ENCODE results near the gene PLEKHG4. TPM values are rescaled to one million over a fixed set of nuclear protein-coding genes. Genes with fewer than 3 reads are reported as not detected.
A peak's percentile ranks its signal among the peaks of the same experiment; 100 is the strongest.

PLEKHG4 gene
- total and polyA plus RNA-seq, 9 of the 15 experiments (the other 6 are each of a cell fraction or from before 2014, with no cell fraction given): 3.7 to 36.8 (median 17.9) TPM

DNA sequence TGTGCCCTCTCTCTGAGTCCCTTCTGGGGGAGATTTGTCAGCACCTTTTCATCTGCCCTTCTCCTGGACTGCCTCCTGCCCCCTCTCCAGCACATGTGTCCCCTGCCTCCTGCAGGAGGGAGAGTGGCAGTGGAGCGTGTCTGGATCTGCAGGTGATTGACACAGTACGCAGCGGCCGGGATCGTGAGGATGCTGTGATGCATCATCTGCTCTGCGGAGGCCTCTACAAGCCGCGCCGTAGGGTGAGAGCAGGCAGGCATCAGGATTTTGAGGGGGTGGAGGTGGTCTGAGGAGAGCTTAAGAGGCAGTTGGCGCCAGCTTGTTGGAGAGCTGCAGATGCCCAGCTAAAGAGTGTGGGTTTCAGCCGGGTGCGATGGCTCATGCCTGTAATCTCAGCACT lies 19.6 kb upstream of the PLEKHG4 start:
- Histone ChIP-seq H4K20me1 (replicated peaks; ENCODE audit: control insufficient read depth, insufficient read depth, low read length) (no peaks in the 10 kb centered on the region), H2AFZ (ENCODE audit: low read depth, low read length) (no peak overlapping the region), H3K36me3 (ENCODE audit: control insufficient read depth, insufficient read depth, low read length) (no peaks in the 10 kb centered on the region), H3K9me3 (replicated peaks; ENCODE audit: control insufficient read depth, insufficient read depth, low read depth, low read length) (no peaks in the 10 kb centered on the region), H3K4me1 (replicated peaks in 1 of 2; ENCODE audit: control insufficient read depth in 2 of 2, insufficient read depth in 2 of 2, low read length in 2 of 2) (peaks cover 9 to 23% of the 10 kb centered on the region in 2 experiments; a peak in 4 of 5 replicates), H3K4me2 (ENCODE audit: insufficient read depth, low read length) (no peak overlapping the region), H3K9ac (ENCODE audit: insufficient read depth in 1 of 2, low read depth in 2 of 2, low read length in 2 of 2) (no peak overlapping the region), H3K27ac (ENCODE audit: extremely low read depth, low read depth, low read length) (no peak overlapping the region), H3K9me1 (ENCODE audit: control insufficient read depth, insufficient read depth, low read length) (no peaks in the 10 kb centered on the region), H3K27me3 (ENCODE audit: control insufficient read depth in 2 of 2, insufficient read depth in 2 of 2, low read length in 2 of 2) (no peaks in the 10 kb centered on the region), H3K4me3 (no peak overlapping the region), H3K79me2 (ENCODE audit: control insufficient read depth, insufficient read depth, low read length) (no peaks in the 10 kb centered on the region)
- ChIA-PET CTCF (ENCODE audit: low intra/inter-chr PET ratio) (interaction anchor here (0.7 to 2.1 kb wide), 4 partner anchors 19 to 139 kb away, joined by 4 to 18 read pairs (median 9); partner anchors contain the start of gene PLEKHG4), POLR2A (interaction anchor here (1.2 to 1.6 kb wide), 2 partner anchors 126 to 301 kb away, joined by 3 read pairs; no protein-coding TSS in a partner anchor)
- ATAC-seq (no peak), DNase-seq (ENCODE audit: extremely low read depth in 1 of 4, low spot score in 3 of 4) (no peak), FAIRE-seq (no peak)
- WGBS (ENCODE audit: insufficient coverage, low coverage, missing lambda C conversion rate): 81% methylated on average over 9 of the region's 12 CpGs
- in situ Hi-C loops (cut with MboI): no loop called here
- TF ChIP-seq, protein P1, sequence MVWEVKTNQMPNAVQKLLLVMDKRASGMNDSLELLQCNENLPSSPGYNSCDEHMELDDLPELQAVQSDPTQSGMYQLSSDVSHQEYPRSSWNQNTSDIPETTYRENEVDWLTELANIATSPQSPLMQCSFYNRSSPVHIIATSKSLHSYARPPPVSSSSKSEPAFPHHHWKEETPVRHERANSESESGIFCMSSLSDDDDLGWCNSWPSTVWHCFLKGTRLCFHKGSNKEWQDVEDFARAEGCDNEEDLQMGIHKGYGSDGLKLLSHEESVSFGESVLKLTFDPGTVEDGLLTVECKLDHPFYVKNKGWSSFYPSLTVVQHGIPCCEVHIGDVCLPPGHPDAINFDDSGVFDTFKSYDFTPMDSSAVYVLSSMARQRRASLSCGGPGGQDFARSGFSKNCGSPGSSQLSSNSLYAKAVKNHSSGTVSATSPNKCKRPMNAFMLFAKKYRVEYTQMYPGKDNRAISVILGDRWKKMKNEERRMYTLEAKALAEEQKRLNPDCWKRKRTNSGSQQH (CRISPR knock-in tag; IDR thresholded peaks at IDR 0.05): no peak
- TF ChIP-seq, protein P2, sequence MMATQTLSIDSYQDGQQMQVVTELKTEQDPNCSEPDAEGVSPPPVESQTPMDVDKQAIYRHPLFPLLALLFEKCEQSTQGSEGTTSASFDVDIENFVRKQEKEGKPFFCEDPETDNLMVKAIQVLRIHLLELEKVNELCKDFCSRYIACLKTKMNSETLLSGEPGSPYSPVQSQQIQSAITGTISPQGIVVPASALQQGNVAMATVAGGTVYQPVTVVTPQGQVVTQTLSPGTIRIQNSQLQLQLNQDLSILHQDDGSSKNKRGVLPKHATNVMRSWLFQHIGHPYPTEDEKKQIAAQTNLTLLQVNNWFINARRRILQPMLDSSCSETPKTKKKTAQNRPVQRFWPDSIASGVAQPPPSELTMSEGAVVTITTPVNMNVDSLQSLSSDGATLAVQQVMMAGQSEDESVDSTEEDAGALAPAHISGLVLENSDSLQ (IDR thresholded peaks at IDR 0.05): peak; percentile 38; the same call in 1 of the 2 replicates
- no TSS peak for BruUV-seq (replicated peaks)
- intact Hi-C loops (cut with micrococcal nuclease): loop anchor here (1.0 to 5.0 kb wide), 4 partner anchors 19 to 208 kb away; no protein-coding TSS in a partner anchor
